ENCODE measurements around the gene GRM4.

Gene GRM4

DNA sequence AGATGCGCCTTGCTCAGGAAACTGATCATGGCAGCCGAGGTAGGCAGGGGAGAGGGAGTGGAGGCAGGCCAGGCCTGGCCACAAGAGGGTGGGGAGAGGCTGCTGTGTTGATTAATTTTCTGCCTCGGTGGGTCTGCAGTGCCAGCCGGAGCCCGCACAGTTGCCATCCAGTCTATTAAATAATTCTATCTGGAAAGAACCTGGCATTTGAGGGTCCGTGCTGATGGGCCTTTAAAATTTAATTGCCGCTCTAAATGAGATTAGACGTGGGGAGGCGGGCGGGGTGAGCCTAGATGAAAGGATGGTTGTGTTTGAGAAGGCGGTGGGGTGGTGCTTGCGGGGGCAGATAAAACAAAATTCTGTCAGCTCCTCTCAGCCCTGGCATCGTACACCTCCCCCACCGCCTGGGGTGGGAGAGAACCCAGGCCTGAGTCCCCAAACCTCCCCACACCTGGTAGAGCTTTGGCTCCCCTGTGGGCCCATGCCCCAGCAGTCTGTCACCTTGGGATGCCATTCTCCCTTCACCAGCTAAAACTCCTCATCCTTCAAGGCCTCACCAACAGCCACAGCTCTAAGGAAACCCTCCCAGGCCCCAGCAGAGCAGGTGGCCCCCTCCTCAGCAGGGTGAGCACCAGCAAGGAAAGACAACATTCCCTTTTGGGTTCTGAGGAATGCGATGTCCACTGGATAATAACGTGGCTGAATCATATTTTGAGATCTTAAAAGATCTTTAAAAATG is 167.3 kb downstream of the GRM4 start:
- DNase-seq (ENCODE audit: low spot score) = no peak

GRCh38 chr6:33977606-33978411 is 168.1 kb downstream of the GRM4 start:
- no peak for DNase-seq (ENCODE audit: low spot score)

DNA sequence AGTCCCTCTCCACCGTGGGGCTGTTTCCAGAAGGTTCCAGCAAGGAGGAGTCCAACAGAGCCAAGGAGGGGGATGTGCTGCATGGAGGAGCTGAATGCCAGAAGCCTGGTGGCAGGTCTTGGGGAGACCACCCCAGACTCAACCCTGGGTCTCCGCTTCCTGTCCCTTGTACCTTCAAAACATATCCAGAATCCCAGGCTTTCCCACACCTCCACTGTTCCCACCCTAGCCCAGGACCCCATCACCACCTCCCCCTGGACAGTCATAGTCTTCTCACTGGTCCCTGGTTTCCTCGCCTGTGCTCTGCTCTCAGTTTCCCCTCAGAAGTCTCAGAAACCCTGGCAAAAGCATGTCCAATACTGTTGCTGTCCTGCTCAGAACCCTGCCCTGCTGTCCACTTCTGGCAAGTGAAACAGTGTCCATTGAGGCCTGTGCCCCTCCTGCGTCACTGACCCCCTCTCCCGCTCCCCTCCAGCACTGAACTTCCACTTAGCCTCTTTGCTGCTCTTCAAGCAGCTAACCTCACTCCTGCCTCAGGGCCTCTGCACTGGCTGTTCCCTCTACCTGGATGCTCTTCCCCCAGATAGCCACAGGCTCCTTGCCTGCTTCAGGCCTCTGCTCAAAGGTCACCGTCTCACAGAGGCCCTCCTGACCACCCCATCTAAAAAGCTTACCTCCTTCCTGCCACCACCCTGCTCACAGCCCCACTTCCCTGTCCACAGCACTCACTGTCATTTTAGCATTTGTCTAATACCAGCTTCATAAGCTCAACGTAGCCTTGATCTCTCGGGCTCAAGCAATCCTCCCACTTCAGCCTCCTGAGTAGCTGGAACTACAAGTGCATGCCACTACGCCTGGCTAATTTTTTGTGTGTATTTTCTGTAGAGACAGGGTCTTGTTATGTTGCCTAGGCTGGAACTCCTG is 169.2 kb downstream of the GRM4 start:
- no peak for DNase-seq (ENCODE audit: low spot score)

GRCh38 chr6:33975661-33976436 is 170.0 kb downstream of the GRM4 start:
- no peak for DNase-seq (ENCODE audit: low spot score)

DNA sequence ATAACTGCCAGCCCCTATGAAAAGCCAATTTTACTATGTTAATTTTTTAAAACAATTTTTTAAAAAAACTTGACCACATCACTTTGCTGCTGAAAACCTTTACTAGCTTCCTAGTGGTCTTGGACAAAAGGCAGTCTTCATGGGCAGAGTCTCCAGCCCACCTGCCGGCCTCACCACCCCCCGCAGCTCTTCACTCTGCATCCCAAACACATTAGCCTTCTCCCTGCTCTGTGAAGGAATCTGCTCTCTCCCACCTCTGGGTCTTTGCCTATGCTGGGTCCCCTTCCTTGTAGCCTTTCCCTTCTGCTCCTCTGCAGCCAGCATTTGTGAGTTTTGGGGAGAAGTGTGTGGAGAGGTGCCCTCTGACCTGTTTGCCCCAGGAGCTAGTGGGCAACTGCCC is 171.4 kb downstream of the GRM4 start:
- DNase-seq (ENCODE audit: low spot score) = no peak

GRCh38 chr6:33974030-33974429 is 171.9 kb downstream of the GRM4 start:
- DNase-seq (ENCODE audit: low spot score) = no peak

- no peak for DNase-seq (ENCODE audit: low spot score)
These were observed 174.3 kb downstream of the GRM4 start for GRCh38 chr6:33971580-33971979.

All from hematopoietic multipotent progenitor cell treated with erythropoietin and hydrocortisone succinate and interleukin-3 and kit ligand, for 15 days (in vitro differentiated cells).